ENCODE measurements around the gene EEF1AKMT1. TPM values are rescaled to one million over a fixed set of nuclear protein-coding genes. Genes with fewer than 3 reads are reported as not detected.

The EEF1AKMT1 gene
- total RNA-seq, 1 experiment from 2014 or later, result 1.5 TPM

DNA sequence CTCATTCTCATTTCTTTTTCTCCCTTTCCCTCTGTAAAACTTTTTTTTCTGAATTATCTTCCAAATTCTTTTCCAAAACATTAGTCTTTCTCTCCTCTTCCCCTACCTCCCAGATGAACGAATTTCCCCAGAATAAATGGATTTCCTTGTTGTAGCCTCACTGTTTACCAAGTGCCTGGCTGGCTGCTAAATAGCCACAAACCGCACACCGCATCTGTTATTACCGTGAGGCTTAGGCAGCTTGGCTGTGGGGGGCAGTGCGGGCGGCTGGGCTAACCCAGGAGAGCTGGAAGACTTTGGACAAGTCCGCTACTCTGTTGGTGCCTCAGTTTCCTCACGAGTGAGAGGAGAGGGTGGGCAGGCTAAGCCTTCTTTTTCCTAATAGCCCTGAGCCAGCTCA lies 59.6 kb downstream of the EEF1AKMT1 start:
- H3K27ac ChIP-seq (ENCODE audit: low read length), result no peak overlapping the region
- no peaks in the 10 kb centered on the region for H4K20me1 ChIP-seq (ENCODE audit: insufficient read depth, low read depth, low read length)
- no peaks in the 10 kb centered on the region for H3K79me2 ChIP-seq (ENCODE audit: low read length)
- no peak overlapping the region for H3K4me3 ChIP-seq (ENCODE audit: low read length)
- H3K27me3 ChIP-seq (ENCODE audit: low read length), result peaks cover 3% of the 10 kb centered on the region; the same call in 1 of the 2 replicates
- H3K9me3 ChIP-seq (ENCODE audit: low read length), result no peaks in the 10 kb centered on the region
- DNase-seq, result no peak
- no peaks in the 10 kb centered on the region for H3K36me3 ChIP-seq (ENCODE audit: insufficient read depth, low read length)
- peaks cover 5% of the 10 kb centered on the region; the same call in 1 of the 2 replicates for H3K4me1 ChIP-seq (ENCODE audit: low read length)
- H3K9me2 ChIP-seq (replicated peaks; ENCODE audit: insufficient read depth, low read length), result no peaks in the 10 kb centered on the region
- no peak overlapping the region for H3K4me2 ChIP-seq (ENCODE audit: low read depth, low read length, poor library complexity, severe bottlenecking)
- H3K9ac ChIP-seq (ENCODE audit: low read length), result no peak overlapping the region
- H2AFZ ChIP-seq (ENCODE audit: low read length), result no peak overlapping the region

DNA sequence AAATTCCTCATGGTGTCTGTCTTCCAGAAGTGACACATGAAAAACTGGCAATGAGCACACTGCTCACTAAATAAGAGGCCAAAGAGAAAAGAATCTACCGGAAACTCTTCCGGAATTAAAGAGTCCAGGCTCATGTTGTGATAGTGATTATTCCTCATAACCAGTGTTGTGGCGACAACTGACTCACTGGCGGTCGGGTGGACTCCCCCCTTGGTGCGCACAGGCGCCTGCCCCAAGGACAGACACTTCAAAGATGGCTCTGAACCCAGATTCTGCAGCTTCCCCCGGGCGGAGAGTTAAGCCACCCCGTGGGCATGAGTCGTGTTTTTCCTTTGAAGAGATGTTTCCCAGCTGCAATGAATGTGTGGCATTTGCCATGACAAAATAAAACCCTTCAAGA lies 60.0 kb downstream of the EEF1AKMT1 start:
- H3K4me1 ChIP-seq (ENCODE audit: low read length), result peaks cover 5% of the 10 kb centered on the region; the same call in 1 of the 2 replicates
- H3K27me3 ChIP-seq (ENCODE audit: low read length), result peaks cover 3% of the 10 kb centered on the region; the same call in 1 of the 2 replicates
- H3K4me2 ChIP-seq (ENCODE audit: low read depth, low read length, poor library complexity, severe bottlenecking), result no peak overlapping the region
- no peaks in the 10 kb centered on the region for H3K36me3 ChIP-seq (ENCODE audit: insufficient read depth, low read length)
- H3K79me2 ChIP-seq (ENCODE audit: low read length), result no peaks in the 10 kb centered on the region
- H3K9me2 ChIP-seq (replicated peaks; ENCODE audit: insufficient read depth, low read length), result no peaks in the 10 kb centered on the region
- H2AFZ ChIP-seq (ENCODE audit: low read length), result no peak overlapping the region
- H3K9me3 ChIP-seq (ENCODE audit: low read length), result no peaks in the 10 kb centered on the region
- no peak overlapping the region for H3K4me3 ChIP-seq (ENCODE audit: low read length)
- no peaks in the 10 kb centered on the region for H4K20me1 ChIP-seq (ENCODE audit: insufficient read depth, low read depth, low read length)
- no peak overlapping the region for H3K9ac ChIP-seq (ENCODE audit: low read length)
- H3K27ac ChIP-seq (ENCODE audit: low read length), result no peak overlapping the region
- no peak for DNase-seq

GRCh38 chr13:20713014-20713376 lies 60.8 kb downstream of the EEF1AKMT1 start:
- H2AFZ ChIP-seq (ENCODE audit: low read length), result peak overlapping the region; percentile 75
- H3K4me3 ChIP-seq (ENCODE audit: low read length), result no peak overlapping the region
- H3K79me2 ChIP-seq (ENCODE audit: low read length), result no peaks in the 10 kb centered on the region
- DNase-seq, result no peak
- H3K4me1 ChIP-seq (ENCODE audit: low read length), result peaks cover 5% of the 10 kb centered on the region; the same call in 1 of the 2 replicates
- H3K4me2 ChIP-seq (ENCODE audit: low read depth, low read length, poor library complexity, severe bottlenecking), result peak overlapping the region; percentile 5
- H3K27ac ChIP-seq (ENCODE audit: low read length), result no peak overlapping the region
- no peaks in the 10 kb centered on the region for H3K9me3 ChIP-seq (ENCODE audit: low read length)
- H4K20me1 ChIP-seq (ENCODE audit: insufficient read depth, low read depth, low read length), result no peaks in the 10 kb centered on the region
- H3K27me3 ChIP-seq (ENCODE audit: low read length), result peaks cover 3% of the 10 kb centered on the region; the same call in 1 of the 2 replicates
- no peaks in the 10 kb centered on the region for H3K36me3 ChIP-seq (ENCODE audit: insufficient read depth, low read length)
- H3K9ac ChIP-seq (ENCODE audit: low read length), result no peak overlapping the region
- H3K9me2 ChIP-seq (replicated peaks; ENCODE audit: insufficient read depth, low read length), result no peaks in the 10 kb centered on the region

DNA sequence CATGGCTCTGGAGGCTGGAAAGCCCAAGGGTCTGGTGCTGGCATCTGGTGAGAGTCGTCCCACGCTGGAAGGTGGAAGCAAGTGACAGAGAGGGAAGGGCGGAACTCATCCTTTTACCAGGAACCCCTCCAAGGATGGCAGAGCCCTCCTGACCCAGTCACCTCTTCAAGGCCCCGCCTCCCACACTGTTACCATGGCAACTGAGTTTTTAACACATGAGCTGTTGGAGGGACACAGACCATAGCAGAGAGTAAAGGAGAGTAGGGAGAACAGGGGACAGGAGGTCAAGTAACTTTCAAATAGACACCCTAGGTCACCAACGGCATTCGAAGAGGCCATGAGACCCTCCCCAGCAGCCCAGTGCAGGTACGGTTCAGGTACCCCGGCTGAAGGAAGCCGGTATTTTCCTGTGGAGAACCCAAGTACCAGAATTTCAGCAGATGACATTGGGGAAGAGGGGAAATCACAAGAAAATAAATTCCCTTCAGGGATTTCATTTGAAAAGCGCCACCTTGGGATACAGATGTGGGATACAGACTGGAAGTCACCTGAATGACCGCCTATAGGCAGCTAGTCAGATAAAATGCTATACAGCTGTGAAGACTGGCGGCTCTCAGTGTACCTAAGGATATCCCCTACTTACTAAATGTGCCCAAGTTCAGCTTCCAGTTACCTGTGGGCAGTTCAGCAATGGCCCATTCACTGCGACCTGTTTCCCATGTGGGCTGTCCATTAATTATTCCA lies 62.3 kb downstream of the EEF1AKMT1 start:
- DNase-seq, result peak; percentile 62
- Histone ChIP-seq H3K27ac (ENCODE audit: low read length) (no peak overlapping the region), H3K9ac (ENCODE audit: low read length) (no peak overlapping the region), H3K4me1 (ENCODE audit: low read length) (peaks cover 5% of the 10 kb centered on the region; the same call in 1 of the 2 replicates), H3K79me2 (ENCODE audit: low read length) (no peaks in the 10 kb centered on the region), H3K4me2 (ENCODE audit: low read depth, low read length, poor library complexity, severe bottlenecking) (no peak overlapping the region), H3K9me2 (replicated peaks; ENCODE audit: insufficient read depth, low read length) (no peaks in the 10 kb centered on the region), H3K4me3 (ENCODE audit: low read length) (no peak overlapping the region), H3K36me3 (ENCODE audit: insufficient read depth, low read length) (no peaks in the 10 kb centered on the region), H3K9me3 (ENCODE audit: low read length) (no peaks in the 10 kb centered on the region), H4K20me1 (ENCODE audit: insufficient read depth, low read depth, low read length) (no peaks in the 10 kb centered on the region), H3K27me3 (ENCODE audit: low read length) (peaks cover 3% of the 10 kb centered on the region; the same call in 1 of the 2 replicates), H2AFZ (ENCODE audit: low read length) (no peak overlapping the region)

DNA sequence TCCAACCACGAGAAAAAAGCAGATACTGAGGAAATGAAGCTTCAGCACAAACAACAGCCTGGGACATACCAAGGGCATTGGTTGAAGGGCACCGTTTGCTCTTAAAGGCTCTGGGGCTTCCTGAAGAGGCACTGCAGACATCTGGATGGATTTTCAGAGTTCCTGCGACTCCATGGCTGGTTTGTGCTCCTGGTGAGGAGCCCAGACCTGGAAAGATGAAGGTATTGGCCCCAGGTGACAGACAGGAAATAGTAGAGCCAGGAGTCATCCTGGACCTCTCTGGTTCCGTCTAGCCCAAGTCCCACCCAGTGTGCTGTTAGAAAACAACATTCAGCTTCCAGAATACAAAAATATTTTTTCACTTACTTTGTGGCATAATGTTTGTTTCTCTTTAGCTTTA lies 64.0 kb downstream of the EEF1AKMT1 start:
- no peak for DNase-seq
- H4K20me1 ChIP-seq (ENCODE audit: insufficient read depth, low read depth, low read length), result no peaks in the 10 kb centered on the region
- no peaks in the 10 kb centered on the region for H3K79me2 ChIP-seq (ENCODE audit: low read length)
- no peak overlapping the region for H3K4me2 ChIP-seq (ENCODE audit: low read depth, low read length, poor library complexity, severe bottlenecking)
- H3K9ac ChIP-seq (ENCODE audit: low read length), result no peak overlapping the region
- no peak overlapping the region for H3K4me3 ChIP-seq (ENCODE audit: low read length)
- peaks cover 3% of the 10 kb centered on the region; the same call in 1 of the 2 replicates for H3K27me3 ChIP-seq (ENCODE audit: low read length)
- H3K4me1 ChIP-seq (ENCODE audit: low read length), result peaks cover 5% of the 10 kb centered on the region; the same call in 1 of the 2 replicates
- H3K27ac ChIP-seq (ENCODE audit: low read length), result no peak overlapping the region
- H3K9me2 ChIP-seq (replicated peaks; ENCODE audit: insufficient read depth, low read length), result no peaks in the 10 kb centered on the region
- no peak overlapping the region for H2AFZ ChIP-seq (ENCODE audit: low read length)
- H3K9me3 ChIP-seq (ENCODE audit: low read length), result no peaks in the 10 kb centered on the region
- H3K36me3 ChIP-seq (ENCODE audit: insufficient read depth, low read length), result no peaks in the 10 kb centered on the region

GRCh38 chr13:20709369-20709768 lies 64.4 kb downstream of the EEF1AKMT1 start:
- DNase-seq, result no peak
- H3K27me3 ChIP-seq (ENCODE audit: low read length), result peaks cover 3% of the 10 kb centered on the region; the same call in 1 of the 2 replicates
- H3K36me3 ChIP-seq (ENCODE audit: insufficient read depth, low read length), result no peaks in the 10 kb centered on the region
- no peaks in the 10 kb centered on the region for H3K9me3 ChIP-seq (ENCODE audit: low read length)
- H3K79me2 ChIP-seq (ENCODE audit: low read length), result no peaks in the 10 kb centered on the region
- peaks cover 5% of the 10 kb centered on the region; the same call in 1 of the 2 replicates for H3K4me1 ChIP-seq (ENCODE audit: low read length)
- H2AFZ ChIP-seq (ENCODE audit: low read length), result no peak overlapping the region
- H3K4me3 ChIP-seq (ENCODE audit: low read length), result no peak overlapping the region
- no peak overlapping the region for H3K27ac ChIP-seq (ENCODE audit: low read length)
- no peaks in the 10 kb centered on the region for H4K20me1 ChIP-seq (ENCODE audit: insufficient read depth, low read depth, low read length)
- no peaks in the 10 kb centered on the region for H3K9me2 ChIP-seq (replicated peaks; ENCODE audit: insufficient read depth, low read length)
- no peak overlapping the region for H3K9ac ChIP-seq (ENCODE audit: low read length)
- no peak overlapping the region for H3K4me2 ChIP-seq (ENCODE audit: low read depth, low read length, poor library complexity, severe bottlenecking)

DNA sequence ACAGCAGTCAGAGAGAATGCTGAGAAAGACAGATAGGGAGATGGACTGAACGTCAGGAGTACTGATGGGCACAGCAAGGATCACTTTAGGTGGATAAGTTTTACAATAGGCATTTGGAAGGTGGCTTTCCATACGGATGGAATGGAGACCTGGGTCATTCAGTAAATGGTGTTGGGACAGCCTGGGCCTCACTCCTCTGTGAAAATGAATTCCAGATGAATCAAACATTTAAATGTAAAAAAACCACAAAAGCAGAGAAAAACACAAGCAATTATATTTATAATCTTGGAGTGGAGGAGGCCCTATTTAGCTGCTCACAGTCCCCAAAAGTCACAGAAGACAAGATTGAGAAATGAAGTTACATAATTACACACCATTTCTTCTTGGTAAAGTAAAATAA lies 65.5 kb downstream of the EEF1AKMT1 start:
- Histone ChIP-seq H4K20me1 (ENCODE audit: insufficient read depth, low read depth, low read length) (no peaks in the 10 kb centered on the region), H3K4me3 (ENCODE audit: low read length) (no peak overlapping the region), H3K9me3 (ENCODE audit: low read length) (no peaks in the 10 kb centered on the region), H3K27me3 (ENCODE audit: low read length) (peaks cover 2% of the 10 kb centered on the region; the same call in 1 of the 2 replicates), H3K9me2 (replicated peaks; ENCODE audit: insufficient read depth, low read length) (no peaks in the 10 kb centered on the region), H2AFZ (ENCODE audit: low read length) (no peak overlapping the region), H3K27ac (ENCODE audit: low read length) (no peak overlapping the region), H3K4me2 (ENCODE audit: low read depth, low read length, poor library complexity, severe bottlenecking) (no peak overlapping the region), H3K36me3 (ENCODE audit: insufficient read depth, low read length) (no peaks in the 10 kb centered on the region), H3K9ac (ENCODE audit: low read length) (no peak overlapping the region), H3K4me1 (ENCODE audit: low read length) (peaks cover 6% of the 10 kb centered on the region; the same call in 1 of the 2 replicates), H3K79me2 (ENCODE audit: low read length) (no peaks in the 10 kb centered on the region)
- DNase-seq, result no peak

DNA sequence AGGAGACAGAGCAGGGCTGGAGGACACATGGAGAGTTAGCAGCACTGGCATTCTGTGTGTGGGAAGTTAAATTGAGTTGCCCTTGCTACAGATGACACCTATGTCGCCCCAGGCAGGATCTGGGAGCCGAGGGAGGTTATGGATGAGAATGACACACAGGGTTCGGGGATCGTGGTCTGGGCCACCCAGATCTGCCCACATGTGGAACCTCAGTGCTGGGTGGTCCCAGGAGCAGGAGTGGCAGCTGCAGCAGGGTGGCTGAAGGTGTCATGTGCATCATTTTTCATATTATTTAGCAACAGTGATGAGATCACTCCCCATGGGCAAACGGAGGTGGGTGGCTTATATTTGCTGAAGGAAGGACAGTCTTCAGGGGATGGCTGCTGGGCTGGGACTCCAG lies 67.1 kb downstream of the EEF1AKMT1 start:
- no peak overlapping the region for H3K9ac ChIP-seq (ENCODE audit: low read length)
- H3K4me3 ChIP-seq (ENCODE audit: low read length), result no peak overlapping the region
- no peaks in the 10 kb centered on the region for H3K27me3 ChIP-seq (ENCODE audit: low read length)
- peaks cover 9% of the 10 kb centered on the region for H3K4me1 ChIP-seq (ENCODE audit: low read length)
- no peaks in the 10 kb centered on the region for H3K79me2 ChIP-seq (ENCODE audit: low read length)
- no peaks in the 10 kb centered on the region for H3K9me3 ChIP-seq (ENCODE audit: low read length)
- H4K20me1 ChIP-seq (ENCODE audit: insufficient read depth, low read depth, low read length), result 0 out of 2 replicates have a peak, but pooled peaks cover 6% of the 10 kb centered on the region
- no peaks in the 10 kb centered on the region for H3K36me3 ChIP-seq (ENCODE audit: insufficient read depth, low read length)
- DNase-seq, result no peak
- no peak overlapping the region for H2AFZ ChIP-seq (ENCODE audit: low read length)
- H3K4me2 ChIP-seq (ENCODE audit: low read depth, low read length, poor library complexity, severe bottlenecking), result no peak overlapping the region
- H3K9me2 ChIP-seq (replicated peaks; ENCODE audit: insufficient read depth, low read length), result no peaks in the 10 kb centered on the region
- H3K27ac ChIP-seq (ENCODE audit: low read length), result no peak overlapping the region
